NCI-H82 treated with DMSO at 0.1 percent for 48 hours (cell line): ENCODE measurements around the gene RDM1.

ENCODE experiments used
- DNase-seq: peaks from one replicate; lab custom pipeline; 2025; ENCODE audit not compliant: unreplicated experiment; lab: John Stamatoyannopoulos, UW

Gene RDM1

DNA sequence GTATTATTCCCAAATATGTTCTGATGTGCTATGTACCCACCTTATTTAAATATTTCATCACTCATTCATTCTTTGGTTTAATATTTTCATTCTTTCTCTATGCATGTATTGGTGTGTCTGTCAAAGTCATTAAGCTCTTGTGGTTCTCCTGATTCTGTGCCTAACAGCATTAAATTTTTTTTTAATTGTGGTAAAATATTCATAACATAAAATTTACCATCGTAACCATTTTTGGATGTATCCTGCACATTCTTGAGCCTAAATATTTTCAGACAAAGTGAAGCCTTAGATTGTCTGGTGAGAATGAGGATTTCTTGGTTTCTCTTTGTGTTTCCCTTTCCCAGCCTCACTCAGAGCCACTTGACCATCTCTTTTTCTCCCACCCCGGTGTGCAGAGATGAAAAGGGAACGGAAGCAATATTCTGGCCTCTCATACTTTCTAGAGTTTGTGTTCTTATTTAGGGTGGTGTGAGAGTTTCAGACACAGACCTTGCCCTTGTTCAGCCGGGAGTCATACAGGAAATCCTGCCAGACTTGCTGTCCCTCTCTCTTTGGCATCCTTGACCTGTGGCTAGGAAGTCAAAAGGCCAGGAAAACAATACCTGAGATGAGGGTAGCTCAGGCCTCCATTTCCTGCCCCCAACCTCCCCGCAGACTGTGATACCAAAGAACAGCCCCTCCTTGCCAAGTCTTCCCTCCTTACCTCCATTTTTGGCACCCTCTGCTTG lies 55.3 kb downstream of the RDM1 start:
- no peak for DNase-seq

DNA sequence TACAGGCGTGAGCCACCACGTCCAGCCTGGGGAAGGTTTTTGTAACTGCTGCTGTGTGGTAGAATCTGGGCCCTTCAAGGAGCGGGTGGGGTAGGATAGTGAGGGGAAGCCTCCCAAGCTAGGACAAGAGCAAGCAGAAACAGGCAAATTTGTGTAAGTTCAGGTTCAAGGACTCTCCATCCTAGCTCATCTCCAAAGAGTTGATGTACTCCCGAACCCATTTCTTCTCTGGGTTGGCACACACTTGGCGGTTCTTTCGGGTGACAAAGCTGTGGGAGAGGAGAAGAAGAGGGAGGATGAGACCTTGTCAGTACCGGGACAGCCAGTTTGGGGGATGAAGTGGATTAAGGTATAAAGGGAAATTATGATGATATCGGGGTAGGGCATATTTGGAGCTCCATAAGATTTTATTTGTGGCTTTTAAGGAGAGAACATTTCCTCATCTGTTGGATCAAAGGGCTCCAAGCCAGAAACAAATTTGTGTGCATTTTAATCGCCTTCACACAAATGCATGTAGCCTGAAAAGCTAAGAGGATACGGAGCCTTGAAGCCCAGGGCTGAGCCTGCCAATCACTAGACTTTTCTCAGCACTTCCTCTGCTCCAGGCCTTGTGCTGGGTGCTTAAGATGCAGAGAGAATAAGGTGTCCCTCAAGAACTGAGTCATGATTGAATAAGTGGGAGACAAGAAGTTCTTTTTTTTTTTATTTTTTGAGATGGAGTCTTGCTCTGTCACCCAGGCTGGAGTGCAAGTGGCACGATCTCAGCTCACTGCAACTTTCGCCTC lies 58.2 kb downstream of the RDM1 start:
- no peak for DNase-seq

DNA sequence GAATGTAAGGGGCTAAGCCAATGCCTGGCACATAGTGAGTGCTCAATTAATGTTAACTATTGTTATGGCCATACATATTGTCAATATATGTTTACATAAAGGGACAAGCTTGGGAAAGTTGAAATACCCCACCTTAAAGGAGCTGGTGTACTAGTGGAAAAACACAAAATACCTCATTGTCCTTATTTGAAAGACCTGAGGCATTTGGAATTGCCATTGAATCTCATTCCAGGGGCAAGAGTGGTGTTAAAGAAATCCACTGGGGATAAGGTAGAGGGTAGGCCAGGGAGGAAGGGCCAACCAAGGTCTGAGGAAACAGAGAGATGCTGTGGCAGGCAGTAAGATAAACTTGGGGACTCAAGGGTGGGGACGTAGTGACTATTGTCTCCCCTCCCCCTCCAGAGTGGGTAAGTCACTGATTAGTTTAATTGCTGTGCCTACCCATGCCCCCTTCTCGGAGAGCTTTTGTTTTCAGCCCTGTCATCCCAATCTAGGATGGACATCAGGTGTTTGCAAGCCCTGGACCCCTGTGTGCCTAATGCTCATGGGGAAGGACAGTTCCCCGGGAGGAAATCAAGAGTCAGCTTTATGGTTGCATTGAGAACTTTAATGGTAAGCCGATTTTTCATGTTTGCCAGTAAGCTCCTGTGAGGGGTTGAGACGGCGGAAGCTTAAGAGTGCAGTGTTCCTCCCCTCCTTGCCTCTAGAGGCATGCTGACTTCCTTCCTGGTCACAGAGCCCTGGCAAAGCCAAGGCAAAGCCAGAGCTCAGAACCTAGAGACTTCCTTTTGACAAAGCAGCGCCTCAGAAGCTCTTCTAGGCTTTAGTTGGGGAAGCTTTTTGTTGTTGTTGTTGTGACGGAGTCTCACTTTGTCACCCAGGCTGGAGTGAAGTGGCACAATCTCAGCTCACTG lies 59.4 kb downstream of the RDM1 start:
- DNase-seq = peak; percentile 11

DNA sequence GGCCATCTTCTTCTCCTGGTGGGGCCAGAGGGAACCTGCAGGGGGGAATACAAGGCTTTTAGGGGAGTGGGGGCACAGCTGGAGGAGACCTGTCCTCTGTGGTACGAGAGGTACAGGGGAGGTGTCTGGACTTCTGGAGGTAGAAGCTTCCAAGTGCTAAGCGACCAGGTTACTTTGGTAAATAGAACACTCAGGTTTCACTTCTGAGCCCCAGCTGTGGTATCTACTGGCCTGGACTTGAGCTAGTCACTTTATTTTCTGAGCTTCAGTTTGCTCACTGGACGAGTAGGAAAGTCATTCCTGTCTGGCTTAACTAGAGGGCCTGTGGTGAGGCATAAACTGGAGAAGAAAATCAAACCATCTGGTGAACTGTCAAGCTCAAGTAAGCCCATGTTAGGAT lies 61.8 kb downstream of the RDM1 start, which contains the start of gene HEATR9:
TSS of gene HEATR9 (minus strand) at position 155 of the 400 bp plus-strand sequence. CDS start at position 6, 149 bp downstream.
- DNase-seq = no peak
